Dedifferentiated amniotic fluid mesenchymal stem cell (primary cell): Measurements from ENCODE around the gene IFNA6.
A peak's percentile ranks its signal among the peaks of the same experiment; 100 is the strongest.
"Not testable (repeated sequence)": the region's sequence is repeated elsewhere in the genome, so short reads cannot be mapped to it uniquely, and the experiment has no call there.

ENCODE experiments used
- DNase-seq: peaks from one replicate; pipeline ENCODE4 v3.0.0-alpha.2; 2016; ENCODE audit errors: extremely low spot score

Gene IFNA6

DNA sequence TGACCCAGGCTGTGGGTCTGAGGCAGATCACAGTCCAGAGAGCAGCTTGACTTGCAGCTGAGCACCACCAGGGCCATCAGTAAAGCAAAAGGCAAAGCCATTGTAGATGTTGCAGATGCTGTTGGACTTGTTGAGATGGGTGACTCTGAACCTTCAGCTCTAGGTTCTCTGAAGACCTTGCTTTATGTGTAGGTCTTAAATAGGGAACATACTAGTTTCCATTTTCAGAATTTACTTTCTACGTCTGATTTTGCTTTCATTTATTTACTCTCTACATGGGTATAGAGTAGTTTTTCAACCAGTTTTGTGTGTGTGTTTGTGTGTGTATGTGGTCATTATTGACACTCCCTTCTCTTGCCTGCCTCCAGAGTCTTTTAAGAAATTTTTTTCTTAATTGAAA is at the start of gene IFNA6:
Gene IFNA6 (minus strand): TSS at position 101 of the 400 bp plus-strand sequence. CDS start 0 bp downstream, at position 101.
- DNase-seq = no peak

DNA sequence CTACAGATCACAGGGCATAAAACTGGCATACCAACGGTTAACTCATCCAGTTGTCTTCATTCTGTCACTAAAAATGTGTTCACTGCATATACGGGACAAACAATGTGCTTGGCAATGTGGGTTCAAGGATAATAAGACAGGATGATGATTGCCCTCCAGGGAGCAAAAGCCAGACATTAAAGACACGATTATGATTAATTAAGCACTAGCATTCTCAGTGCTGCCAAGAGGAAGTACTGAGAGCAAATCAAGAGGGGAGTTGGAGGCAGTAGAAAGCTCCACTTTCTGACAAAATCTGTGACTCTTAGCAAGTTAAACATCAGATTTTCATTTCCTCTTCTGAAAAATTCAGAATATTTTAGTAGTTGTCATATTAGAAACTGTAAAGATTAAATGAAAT is 49.3 kb upstream of the IFNA6 start:
- no peak for DNase-seq

DNA sequence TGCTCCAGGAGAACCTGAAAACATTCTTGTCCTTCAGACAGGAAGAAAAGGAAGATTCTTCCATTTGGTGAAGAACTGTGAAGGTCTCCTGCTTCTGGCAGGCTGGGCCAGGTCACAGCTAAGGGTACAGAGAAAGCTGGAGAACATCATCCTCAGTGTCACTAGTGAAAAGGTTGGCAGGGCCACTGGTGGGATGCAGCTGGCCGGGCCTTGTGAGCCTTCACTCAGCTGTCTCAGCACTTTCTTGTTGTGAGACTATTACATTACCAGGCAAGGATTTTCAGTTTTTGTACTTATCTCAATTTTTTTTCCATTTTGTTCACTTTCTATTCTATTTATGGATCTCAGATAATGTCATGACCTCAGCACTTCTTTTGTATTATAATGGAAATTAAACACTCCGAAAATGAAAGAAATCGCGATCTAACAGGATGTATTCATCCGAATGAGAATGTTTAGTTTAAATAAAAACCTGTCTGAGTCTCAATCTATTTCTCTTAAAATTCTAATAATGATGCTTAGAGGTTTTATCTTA is 48.3 kb upstream of the IFNA6 start:
- DNase-seq = no peak

DNA sequence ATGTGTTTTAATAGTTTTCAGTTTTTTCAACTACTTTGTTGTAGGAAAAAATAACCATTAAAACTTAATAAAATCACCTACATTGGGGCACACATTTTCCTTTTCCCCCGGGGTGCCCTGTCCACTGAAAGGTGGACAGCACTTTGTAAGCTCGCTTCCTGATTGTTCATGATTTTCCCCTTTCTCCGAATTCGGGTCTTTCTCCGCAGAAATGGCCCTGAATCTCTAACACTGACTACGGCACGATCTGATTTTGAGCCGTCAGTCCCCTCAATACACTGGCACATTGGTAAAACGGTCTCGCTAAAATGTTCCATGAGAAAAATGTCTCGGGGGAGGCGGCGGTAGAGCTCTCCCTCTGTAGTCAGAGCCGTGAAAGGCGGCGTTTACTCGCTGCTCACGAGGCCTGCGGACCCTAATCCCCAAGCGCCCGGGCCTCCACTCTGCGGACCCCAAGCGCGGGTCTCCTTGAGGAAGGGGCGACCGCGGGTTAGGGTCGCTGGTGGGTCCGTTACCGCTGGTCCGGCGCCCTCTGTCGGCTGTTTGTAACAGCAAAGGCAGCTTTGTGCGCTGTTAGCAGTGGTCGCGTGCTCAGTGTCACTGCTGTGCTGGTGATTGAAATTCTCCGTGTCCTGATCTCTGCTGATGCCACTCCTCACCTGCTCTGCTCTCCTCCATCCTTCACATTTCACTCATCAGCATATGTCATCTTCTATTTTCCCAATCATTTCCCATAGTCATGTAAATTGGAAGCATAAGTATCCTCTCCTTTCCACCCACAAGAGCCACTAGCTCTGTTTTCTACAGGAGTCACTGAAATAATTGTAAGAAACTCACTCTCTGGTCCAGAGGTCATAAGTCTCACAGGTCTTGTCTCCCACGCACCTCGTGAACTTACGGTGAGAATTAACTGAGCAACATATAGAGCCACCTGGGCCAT is 45.4 kb upstream of the IFNA6 start:
- peak; percentile 31 for DNase-seq

DNA sequence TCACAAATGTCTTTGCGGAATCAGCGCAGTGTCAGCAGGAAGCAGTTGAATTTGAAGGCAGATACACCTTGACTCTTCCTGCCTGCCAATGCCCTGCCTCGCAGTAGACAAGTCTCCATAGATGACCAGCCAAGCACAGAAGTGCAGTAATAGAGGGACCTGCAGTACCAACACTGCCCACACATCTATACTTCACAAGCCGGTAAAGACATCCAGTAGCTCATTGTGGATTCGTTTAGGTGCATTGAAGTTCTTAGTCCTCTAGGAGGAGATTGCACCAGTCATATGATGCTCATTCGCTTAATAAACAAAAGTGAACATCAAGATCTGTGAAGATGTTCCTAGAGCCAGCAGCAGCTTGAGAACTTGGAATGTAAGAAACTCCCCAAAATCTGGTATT is 41.6 kb upstream of the IFNA6 start:
- no peak for DNase-seq

DNA sequence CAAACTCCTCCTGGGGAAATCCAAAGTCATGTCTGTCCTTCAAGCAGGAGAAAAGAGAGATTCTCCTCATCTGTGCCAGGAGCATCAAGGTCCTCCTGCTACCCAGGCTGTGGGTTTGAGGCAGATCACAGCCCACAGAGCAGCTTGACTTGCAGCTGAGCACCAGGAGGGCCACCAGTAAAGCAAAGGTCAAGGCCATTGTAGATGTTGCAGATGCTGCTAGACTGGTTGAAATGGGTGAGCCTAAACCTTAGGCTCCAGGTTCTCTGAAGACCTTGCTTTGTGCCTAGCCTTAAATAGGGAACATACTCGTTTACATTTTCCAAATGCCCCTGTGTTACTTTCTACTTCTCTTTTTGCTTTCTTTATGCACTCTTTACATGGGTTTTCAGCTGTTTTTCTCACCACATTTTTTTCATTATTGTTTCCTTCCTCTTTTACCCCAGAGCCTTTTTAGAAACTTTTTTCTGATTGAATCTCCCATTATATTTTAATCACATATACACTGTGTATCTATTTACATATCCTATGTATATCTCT is 34.5 kb upstream of the IFNA6 start, which contains the start of gene IFNA2:
Gene IFNA2 (minus strand): TSS at position 268 of the 540 bp plus-strand sequence. CDS start 69 bp downstream, at position 199.
- no peak for DNase-seq

DNA sequence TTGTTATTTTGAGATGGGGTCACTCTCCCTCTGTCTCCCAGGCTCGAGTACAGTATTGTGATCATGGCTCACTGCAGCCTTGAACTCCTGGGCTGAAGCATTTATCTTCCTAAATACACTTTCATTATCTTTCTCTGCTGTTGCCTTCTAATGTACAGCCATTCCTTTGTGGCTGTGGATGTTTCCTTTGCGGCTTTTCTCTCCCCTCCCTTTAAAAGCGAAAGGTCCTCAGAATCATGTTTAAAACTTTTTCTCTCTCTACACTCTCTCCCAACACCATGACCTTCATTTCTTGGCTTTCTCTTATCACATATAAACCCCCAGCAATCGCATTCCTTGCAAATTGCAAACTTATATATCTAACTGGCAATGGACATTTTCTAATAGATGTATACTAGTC is 32.9 kb upstream of the IFNA6 start:
- no peak for DNase-seq

DNA sequence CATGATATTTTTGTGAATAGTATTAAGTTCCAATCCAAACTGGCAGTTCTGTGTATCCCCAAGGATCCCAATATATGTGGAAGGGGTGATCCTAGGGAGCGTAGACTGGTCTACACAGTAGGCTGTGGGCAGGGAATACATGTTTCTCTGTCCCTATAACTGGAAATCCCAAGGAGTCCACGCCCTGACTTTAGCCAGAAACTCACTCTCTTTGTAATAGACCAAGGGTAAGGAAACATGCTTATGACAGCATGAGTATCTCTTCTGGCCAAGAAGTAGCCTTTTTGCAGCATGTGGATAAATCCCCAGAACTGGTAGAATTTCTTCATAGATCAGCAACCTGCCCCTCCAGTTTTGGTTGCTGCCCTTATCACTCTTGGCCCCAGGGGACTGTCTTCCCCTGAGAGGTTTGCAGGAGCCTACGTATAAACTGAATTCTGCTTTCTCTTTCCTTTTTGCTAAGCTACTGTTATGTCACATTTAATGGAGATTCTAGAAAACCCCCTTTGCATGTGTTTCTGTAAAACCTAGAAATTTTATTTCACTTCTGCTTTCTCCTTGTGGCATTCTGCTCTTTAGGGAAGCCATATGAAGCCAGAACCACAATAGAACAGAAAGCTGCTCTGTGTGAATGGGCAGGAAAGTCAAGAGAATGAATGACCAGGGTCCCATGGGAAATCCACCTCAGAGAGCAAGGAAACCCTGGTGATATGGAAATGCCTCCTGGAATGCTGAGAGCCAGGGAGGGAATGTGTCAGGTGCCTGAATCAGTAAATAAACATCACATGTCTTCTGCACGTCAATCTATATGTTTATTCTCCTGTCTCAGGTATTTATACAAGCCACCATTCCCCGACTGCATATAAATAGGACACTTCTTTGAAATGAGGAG is 31.0 kb upstream of the IFNA6 start:
- no peak for DNase-seq

- not testable (repeated sequence) for DNase-seq
These were observed 20.8 kb upstream of the IFNA6 start for GRCh38 chr9:21371467-21371866.

GRCh38 chr9:21367957-21368356 is 17.3 kb upstream of the IFNA6 start, which contains the start of gene IFNA13:
Gene IFNA13, minus strand, starts transcription at chr9:21368057. Its CDS starts 47 bp downstream, at chr9:21368010.
- no peak for DNase-seq

DNA sequence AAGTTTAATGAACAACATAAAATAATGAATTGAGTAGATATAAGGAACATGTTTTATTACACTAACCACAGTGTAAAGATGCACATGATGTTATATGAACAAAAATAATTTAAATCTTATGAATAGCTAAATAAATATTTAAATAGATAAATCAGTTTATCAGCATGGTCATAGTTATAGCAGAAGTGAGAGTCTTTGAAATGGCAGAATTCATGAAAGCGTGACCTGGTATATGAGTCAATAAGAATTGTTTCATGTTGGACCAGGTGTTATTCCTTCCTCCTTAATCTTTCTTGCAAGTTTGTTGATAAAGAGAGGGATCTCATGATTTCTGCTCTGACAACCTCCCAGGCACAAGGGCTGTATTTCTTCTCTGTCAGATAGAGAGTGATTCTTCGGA is 16.5 kb upstream of the IFNA6 start:
- not testable (repeated sequence) for DNase-seq

- DNase-seq = no peak
These were observed 11.6 kb upstream of the IFNA6 start for GRCh38 chr9:21362287-21362686.

- no peak for DNase-seq
These were observed 7.1 kb upstream of the IFNA6 start for GRCh38 chr9:21357479-21358460.

GRCh38 chr9:21348430-21348970 is 2.2 kb downstream of the IFNA6 start:
- no peak for DNase-seq

- no peak for DNase-seq
These were observed 10.0 kb downstream of the IFNA6 start for GRCh38 chr9:21340735-21341134.

- DNase-seq = no peak
These were observed 14.2 kb downstream of the IFNA6 start for GRCh38 chr9:21336457-21336856.

GRCh38 chr9:21334701-21335632 is 15.7 kb downstream of the IFNA6 start, which contains the start of gene KLHL9:
Gene KLHL9, minus strand, starts transcription at chr9:21335404. Its CDS starts 545 bp downstream, at chr9:21334859.
- peak; percentile 91 for DNase-seq

DNA sequence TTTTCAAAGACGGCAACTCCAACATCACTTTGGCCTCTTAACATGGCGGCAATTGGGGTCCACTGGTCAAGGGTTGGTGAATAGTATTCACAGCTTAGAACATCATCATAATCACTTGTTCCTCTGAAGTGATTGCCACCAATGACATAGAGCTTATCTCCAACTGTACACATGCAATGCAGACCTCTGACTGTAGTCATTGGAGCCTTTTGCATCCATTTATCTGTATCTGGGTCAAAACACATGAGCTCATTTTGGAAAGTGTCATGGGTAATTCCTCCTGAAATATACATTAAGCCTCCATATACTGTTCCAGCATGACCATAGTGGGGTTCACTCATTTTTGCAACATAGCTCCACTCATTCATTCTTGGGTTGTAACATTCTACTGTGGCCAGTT is 17.5 kb downstream of the IFNA6 start:
- DNase-seq = no peak
